ENCODE measurements around the gene RETREG1.

- TF ChIP-seq CTCF (IDR thresholded peaks at IDR 0.05) (no peak), EZH2phosphoT487 (IDR thresholded peaks at IDR 0.05) (no peak), EZH2 (IDR thresholded peaks at IDR 0.05) (no peak)
Measured at GRCh38 chr5:16644301-16644889, 27.6 kb upstream of the RETREG1 start.

All from neural progenitor cell (in vitro differentiated cells).